Choroid plexus epithelial cell (primary cell): ENCODE results near the gene CLSTN2.

Experiments
- DNase-seq: peaks from one replicate; pipeline ENCODE4 v3.0.0-alpha.2; 2010; ENCODE audit warnings: low read depth
- H3K4me3 ChIP-seq: 2 replicates; pipeline ENCODE4 v1.5.1; 2011; ENCODE audit warnings: low read depth, mild to moderate bottlenecking, control low read depth, low read length, moderate library complexity
- CTCF ChIP-seq: conservative IDR thresholded peaks from 2 replicates; pipeline ENCODE4 v1.5.1; 2011; ENCODE audit warnings: low read depth, mild to moderate bottlenecking, control low read depth, inconsistent platforms, low read length, moderate library complexity

CLSTN2 gene

GRCh38 chr3:140428380-140428779 is 493.4 kb downstream of the CLSTN2 start:
- no peak overlapping the region for H3K4me3 ChIP-seq
- TF ChIP-seq CTCF: no peak
- DNase-seq: no peak

GRCh38 chr3:140429791-140430190 is 494.8 kb downstream of the CLSTN2 start:
- DNase-seq: no peak
- no peak overlapping the region for H3K4me3 ChIP-seq
- TF ChIP-seq CTCF: no peak

- DNase-seq: no peak
- no peak for TF ChIP-seq CTCF
- H3K4me3 ChIP-seq: no peak overlapping the region
Measured at GRCh38 chr3:140430494-140430893, 495.5 kb downstream of the CLSTN2 start.

GRCh38 chr3:140432229-140432669 is 497.3 kb downstream of the CLSTN2 start:
- H3K4me3 ChIP-seq: no peak overlapping the region
- DNase-seq: peak; percentile 43
- TF ChIP-seq CTCF: no peak

- H3K4me3 ChIP-seq: no peak overlapping the region
- TF ChIP-seq CTCF: no peak
- DNase-seq: no peak
Measured at GRCh38 chr3:140433431-140433830, 498.4 kb downstream of the CLSTN2 start.

- H3K4me3 ChIP-seq: no peak overlapping the region
- no peak for TF ChIP-seq CTCF
- DNase-seq: no peak
Measured at GRCh38 chr3:140434261-140434905, 499.4 kb downstream of the CLSTN2 start.

GRCh38 chr3:140436421-140436820 is 501.4 kb downstream of the CLSTN2 start:
- TF ChIP-seq CTCF: no peak
- H3K4me3 ChIP-seq: no peak overlapping the region
- no peak for DNase-seq
